Measurements from ENCODE around the gene MAP3K14.

MAP3K14 gene

GRCh38 chr17:45316434-45317110 is at the start of gene MAP3K14:
Gene MAP3K14 (minus strand): TSS chr17:45317020. CDS start chr17:45290745, 26,275 bp downstream.
- H3K4me3 ChIP-seq (ENCODE audit: low read length): peak within 1 kb of the TSS; percentile 90
- peak; percentile 78 for DNase-seq (ENCODE audit: low read depth)
- peak; percentile 16; the same call in 1 of the 2 replicates for TF ChIP-seq CTCF (conservative IDR thresholded peaks at IDR 0.05; ENCODE audit: low read length)

- H3K4me3 ChIP-seq (ENCODE audit: low read length): no peak overlapping the region
- TF ChIP-seq CTCF (conservative IDR thresholded peaks at IDR 0.05; ENCODE audit: low read length): no peak
- no peak for DNase-seq (ENCODE audit: low read depth)
Observed at GRCh38 chr17:45366049-45366448, 49.2 kb upstream of the MAP3K14 start.

- H3K4me3 ChIP-seq (ENCODE audit: low read length): no peak overlapping the region
- 0 out of 2 replicates have a peak, but pooled peaks have one; percentile 9 for TF ChIP-seq CTCF (conservative IDR thresholded peaks at IDR 0.05; ENCODE audit: low read length)
- peak; percentile 59 for DNase-seq (ENCODE audit: low read depth)
Observed at GRCh38 chr17:45364531-45365390, 47.9 kb upstream of the MAP3K14 start.

GRCh38 chr17:45363498-45363897 is 46.7 kb upstream of the MAP3K14 start:
- no peak for TF ChIP-seq CTCF (conservative IDR thresholded peaks at IDR 0.05; ENCODE audit: low read length)
- H3K4me3 ChIP-seq (ENCODE audit: low read length): no peak overlapping the region
- DNase-seq (ENCODE audit: low read depth): no peak

GRCh38 chr17:45361976-45362375 is 45.2 kb upstream of the MAP3K14 start:
- no peak for TF ChIP-seq CTCF (conservative IDR thresholded peaks at IDR 0.05; ENCODE audit: low read length)
- no peak for DNase-seq (ENCODE audit: low read depth)
- H3K4me3 ChIP-seq (ENCODE audit: low read length): no peak overlapping the region

- H3K4me3 ChIP-seq (ENCODE audit: low read length): no peak overlapping the region
- no peak for DNase-seq (ENCODE audit: low read depth)
- no peak for TF ChIP-seq CTCF (conservative IDR thresholded peaks at IDR 0.05; ENCODE audit: low read length)
Observed at GRCh38 chr17:45361451-45361850, 44.6 kb upstream of the MAP3K14 start.
